ENCODE measurements around the gene OSTN.

GRCh38 chr3:191298846-191299245 is 99.8 kb downstream of the OSTN start:
- TF ChIP-seq CTCF (IDR thresholded peaks at IDR 0.05; ENCODE audit: insufficient read depth, low read length), result no peak
- TF ChIP-seq POLR2AphosphoS5 (IDR thresholded peaks at IDR 0.05; ENCODE audit: low read depth), result no peak
- no peak for TF ChIP-seq REST (IDR thresholded peaks at IDR 0.05; ENCODE audit: insufficient replicate concordance, low read depth)
- no peak for TF ChIP-seq SPI1 (IDR thresholded peaks at IDR 0.05; ENCODE audit: borderline replicate concordance, low read depth)

Measured in HL-60 (cell line).